ENCODE results near the gene KIF5C.
"Not testable (repeated sequence)": the region's sequence is repeated elsewhere in the genome, so short reads cannot be mapped to it uniquely, and the experiment has no call there.

The KIF5C gene

DNA sequence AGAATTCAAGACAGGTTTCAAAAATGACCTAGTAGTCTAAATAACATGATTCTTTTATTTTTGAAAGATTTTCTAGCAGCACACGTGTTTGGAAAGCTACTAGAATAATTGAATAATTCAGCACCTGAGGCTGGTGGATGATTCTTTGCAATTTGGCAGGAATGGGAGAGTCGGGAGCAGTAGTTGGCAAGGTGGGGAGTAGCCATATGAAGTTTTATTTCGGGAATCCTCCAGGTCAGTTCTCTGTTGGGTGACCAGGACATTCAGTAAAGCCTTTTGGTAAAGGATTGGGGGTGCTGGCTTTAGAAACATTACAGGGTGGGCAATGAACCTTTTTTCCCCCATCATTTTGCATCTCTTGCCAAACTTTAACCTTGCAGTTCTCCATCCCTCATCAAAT is 88.4 kb downstream of the KIF5C start:
- DNase-seq = no peak

DNA sequence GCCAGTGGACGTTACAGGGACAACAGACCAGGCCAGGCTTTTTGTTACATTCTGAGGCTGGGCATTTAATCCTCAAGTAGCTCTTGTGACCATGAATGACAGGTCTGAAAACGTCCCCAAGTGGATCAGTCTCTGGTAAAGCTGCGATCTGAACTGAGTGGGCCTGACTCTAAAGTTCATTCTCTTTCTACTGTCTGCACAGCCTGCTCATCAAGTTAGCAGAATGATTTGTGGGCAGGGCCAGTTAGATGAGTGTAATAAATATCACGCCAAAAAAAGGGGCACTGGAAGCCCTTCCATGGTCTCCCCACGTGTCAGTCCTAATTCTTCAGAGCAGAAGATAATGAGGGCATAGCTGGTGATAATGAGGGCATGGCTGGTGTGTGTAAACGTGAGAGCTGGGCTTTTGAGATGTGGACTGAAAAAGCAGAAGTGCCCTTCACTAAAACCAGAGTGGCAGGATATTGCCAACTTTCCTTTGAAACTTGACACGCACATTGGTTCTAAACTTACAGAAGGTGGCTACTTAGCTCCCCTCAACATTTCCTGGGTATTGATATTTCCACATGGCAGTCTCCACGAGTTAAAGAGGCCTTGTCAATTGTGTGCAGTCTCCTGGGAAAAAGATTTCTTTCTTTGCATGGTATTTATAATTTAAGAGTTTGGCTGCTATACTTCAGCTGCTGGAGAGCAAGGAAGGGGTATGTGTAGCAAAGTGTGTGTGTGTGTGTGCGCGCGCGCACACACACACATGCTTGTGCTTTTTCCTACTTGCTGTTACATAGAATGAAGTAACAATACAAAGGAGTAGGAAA is 90.8 kb downstream of the KIF5C start:
- DNase-seq = no peak

DNA sequence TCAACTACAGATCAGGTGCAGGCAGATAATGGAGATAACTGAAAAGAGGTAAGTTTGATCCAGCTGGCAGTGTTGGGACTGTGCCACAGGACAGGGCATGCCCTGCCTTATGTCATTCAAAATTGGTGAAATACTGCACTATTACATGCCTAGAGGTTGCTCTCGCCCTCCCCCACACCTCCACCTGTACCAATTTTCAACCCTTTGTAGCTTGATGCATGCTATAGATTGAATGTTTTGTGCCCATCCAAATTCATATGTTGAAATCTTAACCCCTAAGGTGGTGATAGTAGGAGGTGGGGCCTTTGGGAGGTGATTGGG is 91.4 kb downstream of the KIF5C start:
- DNase-seq = no peak

DNA sequence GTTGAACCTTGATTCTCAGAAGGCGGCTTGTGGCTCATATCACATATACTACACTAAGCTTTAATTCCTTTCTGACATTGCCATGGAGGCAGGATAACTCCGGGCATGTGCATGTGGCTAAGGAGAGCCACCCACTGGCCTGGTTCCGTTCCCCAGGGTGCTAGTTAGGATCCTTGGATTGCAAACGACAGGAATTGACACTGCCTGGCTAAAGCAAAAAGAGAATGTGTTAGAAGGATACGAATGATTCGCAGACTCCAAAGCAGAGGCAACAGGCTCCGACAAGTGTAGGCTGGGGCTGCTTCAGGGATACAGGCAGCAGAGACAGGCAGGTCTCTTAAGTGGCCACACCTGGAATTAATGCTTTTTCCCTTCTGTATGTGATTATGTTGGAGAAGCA is 92.0 kb downstream of the KIF5C start:
- DNase-seq = peak in 1 of 56 donors; percentile 19

DNA sequence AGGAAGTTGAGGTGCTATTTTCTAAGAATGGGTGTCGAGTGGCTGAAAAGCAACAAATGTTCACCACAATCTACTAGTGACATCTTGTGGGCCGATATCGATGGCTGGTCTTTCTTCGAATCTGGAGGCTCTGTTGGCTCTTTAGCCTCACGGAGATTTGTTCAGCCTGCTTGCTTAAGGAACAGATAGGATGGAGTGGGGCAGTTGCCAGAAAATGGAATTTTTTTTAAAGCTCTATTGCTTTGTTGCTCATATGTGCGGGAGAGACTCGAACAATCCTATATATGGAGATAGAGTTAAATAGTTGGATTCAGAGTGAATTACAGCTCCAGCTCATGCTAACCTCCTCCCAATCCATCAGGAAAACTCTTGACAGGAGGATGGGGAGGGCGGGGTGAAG is 92.6 kb downstream of the KIF5C start:
- peak in 4 of 56 donors; percentile 5 to 33 (median 24) for DNase-seq

DNA sequence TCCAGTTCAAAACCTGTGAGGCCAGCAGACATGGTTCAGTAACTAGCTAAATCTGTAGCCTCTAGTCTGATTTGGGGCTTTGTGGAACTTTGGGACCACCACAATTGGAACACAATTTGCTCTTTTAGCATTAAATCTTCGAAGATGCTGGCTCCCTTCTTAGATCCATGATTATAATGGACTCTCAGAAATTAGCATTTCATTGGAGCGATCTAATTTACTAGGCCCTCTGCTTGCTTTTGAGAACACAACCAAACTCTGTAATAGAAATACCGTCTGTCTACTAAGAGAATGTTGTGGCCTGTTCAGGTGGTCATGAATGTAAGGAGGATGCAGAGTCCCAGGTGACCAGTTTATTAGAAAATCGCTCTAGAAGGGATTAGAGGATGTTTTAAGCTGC is 93.3 kb downstream of the KIF5C start:
- DNase-seq = no peak

DNA sequence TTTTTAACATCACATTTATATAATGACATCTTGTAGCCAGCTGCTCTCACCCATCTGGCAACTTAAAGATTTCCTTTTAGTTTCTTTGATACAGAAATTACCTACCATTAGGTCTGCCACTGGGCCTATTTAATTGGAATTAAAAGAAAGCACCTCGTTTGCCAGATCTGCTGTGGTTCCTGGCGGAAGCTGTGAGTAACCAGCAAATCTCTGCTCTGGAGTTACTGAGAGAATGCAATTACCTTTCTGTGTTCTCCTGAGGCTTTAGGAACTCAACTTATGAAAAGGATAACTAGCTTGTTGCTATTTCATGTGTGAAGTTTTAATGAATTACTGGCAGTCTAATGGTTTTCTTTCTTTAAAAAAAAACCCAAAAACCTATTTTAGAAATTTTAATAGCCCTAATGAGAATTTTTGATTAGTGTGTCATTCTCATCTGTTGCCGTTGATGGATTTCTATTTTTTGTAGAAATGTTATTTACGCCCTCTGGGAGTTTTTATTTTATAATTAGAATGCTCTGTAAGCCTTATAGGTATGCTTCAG is 93.8 kb downstream of the KIF5C start:
- no peak for DNase-seq

DNA sequence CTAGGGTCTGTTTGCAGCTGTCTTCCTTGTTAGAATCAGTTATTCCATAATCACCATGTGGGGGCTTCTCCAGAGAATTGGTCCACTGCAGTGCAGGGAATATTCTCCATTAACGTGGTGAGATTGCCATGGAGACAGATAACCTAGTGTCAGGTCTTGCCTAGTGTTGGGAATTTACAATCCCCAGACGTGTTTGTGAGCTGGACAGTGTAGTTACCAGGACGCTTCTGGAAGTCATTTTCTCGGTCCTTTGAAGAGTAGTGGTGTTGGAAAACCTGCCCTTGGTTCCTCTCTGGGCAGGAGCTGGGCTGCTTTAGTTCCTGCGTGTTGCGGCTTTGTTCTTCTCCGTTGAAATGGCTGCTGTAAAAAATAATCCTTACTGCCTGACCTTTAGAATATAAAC is 94.6 kb downstream of the KIF5C start:
- DNase-seq = no peak

DNA sequence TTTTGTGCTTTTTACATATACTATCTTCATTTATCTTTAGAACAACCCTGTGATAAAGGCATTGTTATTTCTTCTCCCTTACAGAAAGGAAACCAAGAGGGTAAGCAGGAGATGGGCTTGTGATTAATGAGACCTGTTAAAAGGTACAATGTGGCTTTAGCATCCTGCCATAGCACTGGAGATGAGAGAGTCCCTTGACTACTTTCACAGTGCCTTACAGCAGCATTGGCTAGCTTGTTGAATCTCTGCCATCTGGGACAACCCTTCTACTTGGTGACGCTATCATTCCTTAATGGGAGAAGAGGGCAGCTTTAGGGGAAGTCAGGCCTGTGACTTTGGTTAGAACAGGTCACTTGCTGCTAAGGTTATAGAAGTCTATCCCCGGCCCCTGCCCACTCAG is 95.4 kb downstream of the KIF5C start:
- DNase-seq = no peak

DNA sequence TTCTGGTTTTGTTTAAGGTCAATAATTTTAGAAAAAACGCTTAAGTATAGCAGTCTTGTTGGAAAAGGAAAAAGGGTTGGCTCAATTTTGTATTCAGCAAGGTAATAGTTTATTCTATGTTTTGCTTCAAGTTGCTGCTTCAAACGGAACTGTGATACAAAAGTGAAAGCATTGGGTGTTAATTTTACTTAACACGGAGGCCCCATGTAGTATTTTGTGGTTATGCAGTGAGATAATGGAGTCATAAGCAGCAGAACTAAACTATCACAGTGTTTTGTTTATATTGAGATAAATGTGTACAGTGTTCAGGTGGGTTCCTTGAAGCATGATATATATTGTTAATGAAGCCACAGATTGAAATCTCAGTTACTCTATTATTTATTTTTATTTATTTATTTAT is 96.5 kb downstream of the KIF5C start:
- DNase-seq = no peak

DNA sequence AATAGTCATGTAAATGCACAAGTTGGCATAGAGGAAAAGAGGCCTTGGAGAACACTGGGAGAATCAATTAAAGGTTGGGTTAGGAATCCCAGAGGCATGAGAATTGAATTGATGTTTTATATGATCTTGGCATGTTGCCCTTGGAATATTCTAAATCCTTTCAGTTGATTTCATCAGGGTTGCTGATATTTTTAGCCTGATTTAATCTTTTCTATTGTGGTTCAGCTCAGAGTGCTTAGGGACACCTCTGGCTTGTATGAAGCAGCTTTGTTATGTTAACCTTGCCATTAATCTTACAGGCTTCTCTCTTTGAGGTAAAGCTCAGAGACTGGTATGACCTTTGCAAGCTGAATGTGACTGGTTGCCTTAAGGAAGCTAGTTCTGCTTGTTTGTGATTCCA is 99.1 kb downstream of the KIF5C start:
- no peak for DNase-seq

DNA sequence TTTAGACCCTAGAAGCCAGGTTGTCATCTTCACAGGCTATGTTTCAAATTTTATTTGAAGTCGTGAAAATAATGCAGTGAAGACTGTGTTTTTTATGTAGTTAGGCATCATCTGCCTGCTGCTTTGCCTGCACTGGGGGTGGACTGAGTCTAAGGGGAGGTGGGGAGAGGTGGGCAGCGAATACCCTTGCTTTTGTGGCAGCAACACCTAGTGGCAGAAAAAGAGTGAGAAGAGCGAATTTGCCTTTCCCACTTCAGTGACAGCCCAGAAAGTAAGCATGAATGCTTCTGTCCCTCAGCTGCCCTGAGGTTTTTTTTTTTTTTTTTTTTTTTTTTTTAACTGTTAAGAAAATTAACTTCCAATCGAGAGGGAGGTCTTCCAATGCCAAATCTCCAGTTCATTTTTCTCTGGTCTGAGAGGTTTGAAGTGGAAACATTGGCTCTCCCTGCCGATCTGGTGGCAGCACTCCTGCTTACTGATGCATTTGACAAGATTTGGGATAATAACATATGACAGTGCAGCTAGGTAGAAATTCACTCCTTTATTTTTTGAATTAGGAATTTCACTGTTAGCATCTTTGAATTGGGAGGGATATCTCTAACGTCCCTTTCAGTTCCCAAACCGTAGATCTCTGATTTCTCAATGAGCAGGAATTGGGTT is 103.1 kb downstream of the KIF5C start:
- peak in 3 of 56 donors; percentile 7 to 24 (median 21) for DNase-seq

DNA sequence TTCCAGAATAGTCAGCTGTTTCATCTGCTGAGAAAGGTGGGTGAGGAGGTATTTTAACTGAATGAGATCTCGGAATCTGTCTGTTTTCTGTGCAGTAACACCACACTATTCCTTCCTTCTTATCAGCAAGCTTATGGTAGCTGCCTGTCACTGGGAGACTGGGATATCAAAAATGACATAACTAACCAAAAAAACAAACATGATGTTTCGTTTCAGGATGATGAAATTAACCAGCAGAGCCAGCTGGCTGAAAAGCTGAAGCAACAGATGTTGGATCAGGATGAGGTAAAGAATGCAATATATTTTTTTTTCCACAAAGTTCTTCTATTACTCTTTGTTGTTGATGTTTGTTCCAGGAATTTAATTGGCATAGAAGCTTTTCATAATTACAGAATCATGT is 103.7 kb downstream of the KIF5C start:
- no peak for DNase-seq

DNA sequence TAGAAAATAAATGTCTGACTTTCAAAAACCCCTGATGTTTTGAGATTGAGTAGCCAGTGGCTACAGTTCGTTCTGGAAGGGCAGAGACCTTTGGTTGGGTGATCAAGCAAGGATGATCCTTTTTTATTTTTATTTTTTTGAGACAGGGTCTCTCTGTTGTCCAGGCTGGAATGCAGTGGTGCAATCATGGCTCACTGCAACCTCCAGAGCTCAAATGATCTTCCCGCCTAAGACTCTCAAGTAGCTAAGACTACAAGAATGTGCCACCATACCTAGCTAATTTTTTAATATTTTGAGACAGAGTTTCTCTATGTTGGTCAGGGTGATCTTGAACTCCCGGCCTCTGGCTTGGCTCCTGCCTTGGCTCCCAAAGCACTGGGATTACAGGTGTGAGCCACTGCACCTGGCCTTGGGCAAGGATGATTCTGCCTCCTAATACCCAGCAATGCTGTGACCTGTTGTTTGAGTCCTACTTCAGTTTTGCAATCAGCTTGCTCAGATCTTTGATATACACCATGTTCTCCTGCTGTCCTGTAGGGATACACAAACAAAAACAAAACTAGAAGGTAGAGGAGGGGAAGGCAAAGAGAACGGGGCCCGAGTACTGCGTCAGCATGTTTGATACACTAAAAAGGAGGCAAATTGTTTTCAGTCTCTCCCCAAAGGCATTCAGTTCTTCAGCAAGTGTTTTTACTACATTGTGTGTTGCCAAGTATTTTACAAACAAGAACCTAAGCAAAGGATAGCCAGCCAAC is 104.3 kb downstream of the KIF5C start:
- DNase-seq = no peak

DNA sequence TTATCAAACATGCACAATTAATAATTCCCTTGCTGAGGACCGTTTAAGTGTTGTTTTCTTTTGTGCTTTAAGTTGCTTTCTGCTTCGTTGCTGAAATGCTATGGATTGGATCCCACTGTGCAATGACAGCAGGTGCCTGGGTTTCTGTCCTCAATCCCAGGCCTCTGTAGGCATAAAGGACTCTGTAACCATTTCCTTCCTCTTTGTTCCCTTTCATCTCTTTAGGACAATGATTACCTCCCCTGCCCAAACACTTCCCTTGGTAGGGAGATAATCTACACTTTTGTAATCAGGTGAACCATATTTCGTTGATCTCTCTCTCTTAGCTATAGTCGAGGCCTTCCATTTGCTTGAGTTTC is 104.9 kb downstream of the KIF5C start:
- no peak for DNase-seq

DNA sequence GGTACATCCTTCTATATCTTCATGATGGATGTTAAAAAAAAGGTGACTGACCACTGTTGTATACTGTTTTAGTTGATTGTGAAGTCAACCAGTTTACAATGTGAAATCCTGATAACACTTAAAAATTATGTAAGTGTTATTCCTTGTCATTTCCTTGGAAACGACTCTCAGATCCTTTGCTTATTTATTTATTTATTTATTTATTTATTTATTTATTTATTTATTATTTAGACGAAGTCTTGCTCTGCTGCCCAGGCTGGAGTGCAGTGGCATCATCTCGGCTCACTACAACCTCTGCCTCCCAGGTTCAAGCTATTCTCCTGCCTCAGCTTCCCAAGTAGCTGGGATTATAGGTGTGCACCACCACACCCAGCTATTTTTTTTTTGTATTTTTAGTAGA is 105.5 kb downstream of the KIF5C start:
- DNase-seq = not testable (repeated sequence)

DNA sequence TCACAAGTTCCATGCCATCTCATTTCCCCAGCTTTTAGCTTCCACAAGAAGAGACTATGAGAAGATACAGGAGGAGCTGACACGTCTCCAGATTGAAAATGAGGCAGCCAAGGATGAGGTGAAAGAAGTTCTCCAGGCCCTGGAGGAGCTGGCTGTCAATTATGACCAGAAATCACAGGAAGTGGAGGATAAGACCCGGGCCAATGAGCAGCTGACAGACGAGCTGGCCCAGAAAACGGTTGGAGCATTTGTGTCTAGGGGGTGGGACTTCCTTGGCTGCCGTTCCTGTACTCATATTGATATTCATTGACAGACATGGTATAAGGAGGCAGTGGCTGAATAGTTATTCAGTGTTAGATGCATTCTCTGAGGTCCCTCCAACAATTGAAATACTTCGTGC is 106.3 kb downstream of the KIF5C start:
- peak in 4 of 56 donors; percentile 9 to 33 (median 20) for DNase-seq

DNA sequence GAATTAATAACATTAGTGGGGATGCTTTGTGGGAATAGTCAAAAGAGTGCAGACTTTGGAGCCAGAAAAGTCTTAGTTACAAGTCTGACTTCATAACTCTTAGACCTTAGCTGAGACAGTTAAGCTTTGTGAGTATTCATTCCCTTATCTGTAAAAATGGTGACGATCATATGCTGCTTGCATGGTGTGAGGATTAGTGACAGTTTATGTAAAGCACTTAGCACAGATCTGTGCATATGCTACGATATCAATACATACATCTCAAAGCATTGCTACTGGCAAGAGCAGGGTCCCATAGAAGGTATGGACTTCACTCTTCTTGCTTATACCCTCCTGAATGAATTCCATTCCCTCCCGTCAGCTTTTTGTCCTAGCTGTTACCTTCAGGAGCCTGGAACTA is 106.8 kb downstream of the KIF5C start:
- DNase-seq = no peak

DNA sequence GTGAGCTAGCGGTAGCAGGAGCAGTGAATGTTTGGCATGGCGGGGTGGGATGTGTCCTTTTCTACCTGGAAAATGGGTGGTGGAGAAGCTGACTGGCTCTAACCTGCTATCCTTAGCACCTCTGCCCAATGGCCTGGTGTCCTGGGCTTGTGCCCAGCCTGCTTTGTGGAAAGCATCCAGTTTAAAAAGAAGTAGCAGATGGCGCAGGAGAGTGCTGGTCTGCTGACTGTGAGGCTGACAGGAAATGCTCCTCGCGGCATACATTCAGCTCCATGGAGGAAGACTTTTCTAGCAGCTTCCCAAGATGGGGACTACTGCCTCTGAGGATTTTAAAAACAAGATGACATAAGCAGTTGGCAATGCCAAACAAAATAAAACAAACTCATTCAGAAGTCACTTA is 107.3 kb downstream of the KIF5C start:
- DNase-seq = peak in 6 of 56 donors; percentile 11 to 28 (median 19)

DNA sequence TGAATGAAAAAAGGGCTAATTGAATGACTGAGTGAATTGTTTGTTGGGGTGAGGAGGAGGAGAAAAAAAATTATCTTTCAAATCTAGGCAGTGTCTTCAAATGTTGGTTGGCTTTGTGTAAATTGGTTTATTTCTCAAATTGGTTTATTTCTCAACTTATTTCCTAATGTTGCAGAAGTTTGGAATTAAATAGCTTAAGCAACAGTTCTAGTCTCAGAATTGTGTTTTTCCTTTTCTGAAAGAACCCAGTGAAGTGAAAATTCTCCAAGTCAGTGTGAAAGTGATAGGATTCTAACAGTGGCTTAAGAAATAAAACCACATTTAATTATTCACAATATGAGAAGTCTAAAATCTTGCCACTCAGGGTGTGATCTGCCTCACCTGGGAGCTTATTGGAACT is 108.9 kb downstream of the KIF5C start:
- DNase-seq = no peak

DNA sequence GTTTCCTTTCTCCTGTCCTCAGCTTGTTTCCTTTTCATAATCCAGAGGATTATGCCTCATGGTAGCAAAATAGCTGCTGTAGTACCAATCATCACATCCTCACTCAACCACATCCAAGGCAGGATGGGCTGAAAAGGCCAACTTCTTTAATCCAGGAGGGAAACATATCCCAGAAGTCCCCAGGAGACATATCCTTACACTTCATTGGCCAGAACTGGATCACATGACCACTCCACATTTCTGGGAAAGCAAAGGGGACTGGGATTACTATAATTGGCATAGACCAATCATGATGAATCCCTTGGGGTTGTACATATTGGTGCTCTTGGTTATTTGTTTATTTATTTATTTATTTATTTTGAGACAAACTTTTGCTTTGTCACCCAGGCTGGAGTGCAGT is 109.4 kb downstream of the KIF5C start:
- no peak for DNase-seq

DNA sequence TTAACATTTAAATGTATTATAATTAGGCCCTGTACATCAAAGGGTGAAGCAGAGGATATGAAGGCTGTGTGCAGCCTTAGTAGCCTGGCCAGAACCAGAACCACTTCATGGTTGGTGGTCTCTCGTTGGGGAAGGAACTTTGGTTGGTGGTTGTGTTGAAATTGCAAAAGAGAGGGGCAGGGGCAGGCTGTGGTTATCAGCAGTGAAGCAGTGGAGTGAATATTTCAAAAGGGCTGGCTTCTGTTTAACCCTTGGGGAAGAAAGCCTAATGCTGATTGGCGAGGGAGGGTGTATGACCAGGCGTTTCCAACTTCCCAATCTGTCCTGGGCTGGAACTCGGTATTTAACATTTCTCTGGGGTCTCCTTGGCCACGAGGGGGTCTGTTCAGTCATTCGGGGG is 112.3 kb downstream of the KIF5C start:
- DNase-seq = no peak
